OCI-LY3 (cell line): ENCODE results near the gene MON1B.
"Not testable (repeated sequence)": the region's sequence is repeated elsewhere in the genome, so short reads cannot be mapped to it uniquely, and the experiment has no call there.

ENCODE experiments used
- H2AFZ ChIP-seq: fragments of 200-600, 300-600 bp; shearing (Covaris generic); 2 replicates; pipeline ENCODE4 v1.6.0; 2014; ENCODE audit warnings: antibody characterized with exemption, low read depth, low read length
- H3K27ac ChIP-seq: fragments of 200-600, 300-600 bp; sonication (generic); 2 replicates; pipeline ENCODE4 v1.5.1; 2014; ENCODE audit warnings: mild to moderate bottlenecking, low read length, moderate library complexity, mixed read lengths
- H3K27me3 ChIP-seq: fragments of 200-600, 300-600 bp; sonication (generic); 2 replicates; pipeline ENCODE4 v1.6.1; 2014; ENCODE audit warnings: low read depth, low read length, mixed read lengths
- H3K36me3 ChIP-seq: fragments of 200-600, 300-600 bp; sonication (generic); replicated peaks from 2 replicates; pipeline ENCODE3; 2014; ENCODE audit warnings: low read depth, low read length, mixed read lengths
- H3K4me1 ChIP-seq: fragments of 300-600, 200-600 bp; sonication (generic); 2 replicates; pipeline ENCODE4 v1.6.1; 2014; ENCODE audit warnings: low read length, mixed read lengths
- H3K4me2 ChIP-seq: fragments of 200-600, 300-600 bp; sonication (generic); 2 replicates; pipeline ENCODE4 v1.6.1; 2014; ENCODE audit warnings: low read length, mixed read lengths
- H3K4me3 ChIP-seq: fragments of 300-600, 200-600 bp; sonication (generic); 2 replicates; pipeline ENCODE4 v1.5.1; 2014; ENCODE audit warnings: antibody characterized with exemption, mild to moderate bottlenecking, low read length, moderate library complexity
- H3K79me2 ChIP-seq: fragments of 300-600, 200-600 bp; shearing (Covaris generic); 2 replicates; pipeline ENCODE4 v1.6.1; 2014; ENCODE audit warnings: mild to moderate bottlenecking, low read length, mixed read lengths
- H3K9ac ChIP-seq: fragments of 300-600, 200-600 bp; shearing (Covaris generic); 2 replicates; pipeline ENCODE4 v1.6.0; 2014; ENCODE audit warnings: mild to moderate bottlenecking, low read length, moderate library complexity
- H3K9me3 ChIP-seq: fragments of 200-600, 300-600 bp; shearing (Covaris generic); 2 replicates; pipeline ENCODE4 v1.6.1; 2014; ENCODE audit warnings: low read length, mixed read lengths; ENCODE audit not compliant: insufficient read depth
- H4K20me1 ChIP-seq: fragments of 200-600, 300-600 bp; sonication (generic); 2 replicates; pipeline ENCODE4 v1.6.1; 2016; ENCODE audit warnings: low read length, mixed read lengths; ENCODE audit not compliant: insufficient read depth
- EZH2phosphoT487 ChIP-seq: fragments of 200-600 bp; shearing (Covaris generic); IDR thresholded peaks from 2 replicates; pipeline ENCODE4 v1.6.1; 2018; ENCODE audit warnings: antibody characterized with exemption, mixed run types, low read depth
- TF ChIP-seq, protein P1 (sequence below): fragments of 200-600, 300-600 bp; sonication (generic); IDR thresholded peaks from 2 replicates; pipeline ENCODE4 v1.5.1; 2014; ENCODE audit warnings: antibody characterized with exemption, low read length, low read depth

Gene MON1B

DNA sequence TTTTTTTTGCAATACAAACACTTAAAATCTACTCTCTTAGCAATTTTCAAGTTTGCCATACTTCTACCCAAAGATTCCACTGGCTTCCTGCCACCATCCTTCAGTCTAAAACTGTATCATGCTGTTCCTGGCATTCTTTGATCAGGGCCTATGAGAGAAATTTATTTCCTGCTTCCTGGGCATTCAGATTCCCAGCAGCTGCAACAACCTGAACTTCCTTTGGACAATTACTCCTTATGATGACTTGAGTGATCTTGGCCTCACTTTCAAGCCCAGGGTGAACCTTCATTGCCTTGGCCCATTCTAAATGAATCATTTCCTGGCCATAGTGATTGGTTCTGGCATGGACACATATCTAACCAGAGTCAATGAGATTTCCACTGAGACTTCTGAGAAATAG, 18.0 kb upstream of the MON1B start:
- H2AFZ ChIP-seq: no peak overlapping the region
- no peaks in the 10 kb centered on the region for H3K79me2 ChIP-seq
- H3K27ac ChIP-seq: no peak overlapping the region
- TF ChIP-seq EZH2phosphoT487: no peak
- TF ChIP-seq, protein P1, sequence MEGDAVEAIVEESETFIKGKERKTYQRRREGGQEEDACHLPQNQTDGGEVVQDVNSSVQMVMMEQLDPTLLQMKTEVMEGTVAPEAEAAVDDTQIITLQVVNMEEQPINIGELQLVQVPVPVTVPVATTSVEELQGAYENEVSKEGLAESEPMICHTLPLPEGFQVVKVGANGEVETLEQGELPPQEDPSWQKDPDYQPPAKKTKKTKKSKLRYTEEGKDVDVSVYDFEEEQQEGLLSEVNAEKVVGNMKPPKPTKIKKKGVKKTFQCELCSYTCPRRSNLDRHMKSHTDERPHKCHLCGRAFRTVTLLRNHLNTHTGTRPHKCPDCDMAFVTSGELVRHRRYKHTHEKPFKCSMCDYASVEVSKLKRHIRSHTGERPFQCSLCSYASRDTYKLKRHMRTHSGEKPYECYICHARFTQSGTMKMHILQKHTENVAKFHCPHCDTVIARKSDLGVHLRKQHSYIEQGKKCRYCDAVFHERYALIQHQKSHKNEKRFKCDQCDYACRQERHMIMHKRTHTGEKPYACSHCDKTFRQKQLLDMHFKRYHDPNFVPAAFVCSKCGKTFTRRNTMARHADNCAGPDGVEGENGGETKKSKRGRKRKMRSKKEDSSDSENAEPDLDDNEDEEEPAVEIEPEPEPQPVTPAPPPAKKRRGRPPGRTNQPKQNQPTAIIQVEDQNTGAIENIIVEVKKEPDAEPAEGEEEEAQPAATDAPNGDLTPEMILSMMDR: no peak
- H3K4me2 ChIP-seq: no peak overlapping the region
- H4K20me1 ChIP-seq: 0 out of 2 replicates have a peak, but pooled peaks cover 2% of the 10 kb centered on the region
- H3K4me1 ChIP-seq: no peaks in the 10 kb centered on the region
- H3K9me3 ChIP-seq: no peaks in the 10 kb centered on the region
- no peak overlapping the region for H3K9ac ChIP-seq
- no peaks in the 10 kb centered on the region for H3K36me3 ChIP-seq
- peaks cover 23% of the 10 kb centered on the region for H3K27me3 ChIP-seq
- H3K4me3 ChIP-seq: no peak overlapping the region

DNA sequence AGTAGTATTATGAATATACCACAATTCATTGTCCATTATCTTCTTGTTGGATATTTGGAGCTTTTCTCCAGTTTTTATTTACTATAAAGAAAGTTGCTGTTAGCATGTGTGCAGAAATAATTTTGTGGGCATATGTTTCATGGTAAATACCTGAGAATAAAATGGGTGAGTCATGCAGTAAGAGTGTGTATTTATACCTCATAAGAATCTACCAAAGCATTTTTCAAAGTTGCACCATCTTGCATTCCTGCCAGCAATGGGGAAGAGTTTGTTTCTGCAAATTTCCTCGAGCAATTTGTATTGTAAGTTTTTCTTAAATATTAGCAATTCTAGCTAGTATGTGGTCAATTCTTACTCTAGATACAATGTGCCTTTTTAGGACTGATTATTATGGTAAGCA, 7.9 kb upstream of the MON1B start:
- TF ChIP-seq, protein P1: no peak
- no peak for TF ChIP-seq EZH2phosphoT487
- H3K9me3 ChIP-seq: no peaks in the 10 kb centered on the region
- H3K79me2 ChIP-seq: no peaks in the 10 kb centered on the region
- no peaks in the 10 kb centered on the region for H3K36me3 ChIP-seq
- no peaks in the 10 kb centered on the region for H4K20me1 ChIP-seq
- no peak overlapping the region for H3K4me3 ChIP-seq
- H3K27ac ChIP-seq: no peak overlapping the region
- H3K9ac ChIP-seq: no peak overlapping the region
- no peak overlapping the region for H2AFZ ChIP-seq
- H3K4me1 ChIP-seq: peaks cover 4% of the 10 kb centered on the region; the same call in 1 of the 2 replicates
- no peak overlapping the region for H3K4me2 ChIP-seq
- no peaks in the 10 kb centered on the region for H3K27me3 ChIP-seq

- H3K36me3 ChIP-seq, H3K27me3 ChIP-seq, H4K20me1 ChIP-seq, H3K4me1 ChIP-seq, H3K79me2 ChIP-seq, H3K9ac ChIP-seq, H3K27ac ChIP-seq, H3K4me3 ChIP-seq, H2AFZ ChIP-seq, H3K9me3 ChIP-seq, H3K4me2 ChIP-seq: not testable (repeated sequence)
Observed at GRCh38 chr16:77186298-77186697, 4.7 kb upstream of the MON1B start.

GRCh38 chr16:77190190-77190477, 856 bp upstream of the MON1B start:
- Histone ChIP-seq H3K27ac (peak overlapping the region; percentile 44), H4K20me1 (peaks cover 4% of the 10 kb centered on the region; the same call in 1 of the 2 replicates), H3K4me2 (peak overlapping the region; percentile 87), H3K9me3 (no peaks in the 10 kb centered on the region), H3K27me3 (no peaks in the 10 kb centered on the region), H3K9ac (peak overlapping the region; percentile 79), H3K4me3 (peak overlapping the region; percentile 93), H3K4me1 (peaks cover 9% of the 10 kb centered on the region), H3K79me2 (peaks cover 36% of the 10 kb centered on the region), H2AFZ (peak overlapping the region; percentile 84), H3K36me3 (peaks cover 12% of the 10 kb centered on the region)
- no peak for TF ChIP-seq EZH2phosphoT487
- TF ChIP-seq, protein P1: no peak
